Measurements from ENCODE around the gene TRAF5.

DNA sequence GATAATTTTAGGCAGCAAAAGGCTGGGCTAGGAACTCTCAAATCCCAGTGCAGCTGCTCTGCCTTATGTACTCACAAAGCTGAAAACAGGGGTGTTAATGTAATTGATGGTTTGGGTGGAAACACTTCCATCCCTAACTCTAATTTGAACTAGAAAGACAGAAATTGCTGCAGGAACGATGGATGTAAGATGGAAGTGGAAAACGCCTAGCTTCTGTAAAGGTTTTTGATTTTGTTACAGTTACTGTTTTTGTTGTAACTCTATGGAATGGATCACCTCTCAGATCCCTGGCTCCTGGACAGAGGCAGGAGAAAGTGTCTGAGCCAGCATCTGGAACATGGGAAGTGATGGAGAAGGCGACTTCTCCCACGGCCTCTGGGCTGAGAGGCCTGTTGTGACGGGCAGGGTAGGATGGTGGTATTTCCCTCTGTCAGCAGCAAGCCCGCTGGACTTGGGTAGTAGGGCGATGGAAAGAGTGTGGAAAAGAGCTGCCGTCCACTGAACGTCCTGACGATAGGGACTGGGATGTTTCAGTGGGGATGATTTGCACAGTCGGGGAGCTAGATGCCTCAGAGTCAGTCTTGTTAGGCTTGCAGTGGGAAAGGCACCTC lies 1.6 kb downstream of the TRAF5 start:
- TF ChIP-seq, protein P1, sequence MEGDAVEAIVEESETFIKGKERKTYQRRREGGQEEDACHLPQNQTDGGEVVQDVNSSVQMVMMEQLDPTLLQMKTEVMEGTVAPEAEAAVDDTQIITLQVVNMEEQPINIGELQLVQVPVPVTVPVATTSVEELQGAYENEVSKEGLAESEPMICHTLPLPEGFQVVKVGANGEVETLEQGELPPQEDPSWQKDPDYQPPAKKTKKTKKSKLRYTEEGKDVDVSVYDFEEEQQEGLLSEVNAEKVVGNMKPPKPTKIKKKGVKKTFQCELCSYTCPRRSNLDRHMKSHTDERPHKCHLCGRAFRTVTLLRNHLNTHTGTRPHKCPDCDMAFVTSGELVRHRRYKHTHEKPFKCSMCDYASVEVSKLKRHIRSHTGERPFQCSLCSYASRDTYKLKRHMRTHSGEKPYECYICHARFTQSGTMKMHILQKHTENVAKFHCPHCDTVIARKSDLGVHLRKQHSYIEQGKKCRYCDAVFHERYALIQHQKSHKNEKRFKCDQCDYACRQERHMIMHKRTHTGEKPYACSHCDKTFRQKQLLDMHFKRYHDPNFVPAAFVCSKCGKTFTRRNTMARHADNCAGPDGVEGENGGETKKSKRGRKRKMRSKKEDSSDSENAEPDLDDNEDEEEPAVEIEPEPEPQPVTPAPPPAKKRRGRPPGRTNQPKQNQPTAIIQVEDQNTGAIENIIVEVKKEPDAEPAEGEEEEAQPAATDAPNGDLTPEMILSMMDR (IDR thresholded peaks at IDR 0.05) = no peak
- TF ChIP-seq EP300 (IDR thresholded peaks at IDR 0.05) (no peak), POLR2A (IDR thresholded peaks at IDR 0.05) (no peak)
